ENCODE results near the gene GLRX5. TPM values are rescaled to one million over a fixed set of nuclear protein-coding genes. Genes with fewer than 3 reads are reported as not detected.
"Not testable (repeated sequence)": the region's sequence is repeated elsewhere in the genome, so short reads cannot be mapped to it uniquely, and the experiment has no call there.

GLRX5 gene
- total RNA-seq, 1 donor from 2014 or later = 39.4 TPM

DNA sequence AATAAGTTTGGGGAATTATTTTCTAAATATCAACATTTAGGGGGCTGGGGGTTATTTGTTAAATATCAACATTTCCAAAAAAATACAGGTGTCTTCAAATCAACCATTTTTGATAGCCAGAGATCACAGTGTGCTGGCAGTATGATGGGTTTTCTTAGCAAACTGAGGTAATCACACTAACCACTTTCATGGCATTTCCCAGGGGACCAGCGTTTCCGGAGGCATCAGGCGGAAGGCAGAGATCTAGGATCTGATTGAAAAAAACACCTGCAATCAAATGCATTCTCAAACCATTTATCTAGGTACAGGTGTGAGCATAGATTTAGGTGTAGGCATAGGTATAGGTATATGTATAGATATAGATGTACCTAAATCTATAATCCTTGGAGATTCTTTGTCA, 34.6 kb downstream of the GLRX5 start:
- H3K27me3 Mint-ChIP-seq (ENCODE audit: low read depth) = peaks cover 10% of the 10 kb centered on the region
- H3K4me1 Mint-ChIP-seq (ENCODE audit: low read depth) = no peaks in the 10 kb centered on the region
- no peak overlapping the region for H3K27ac Mint-ChIP-seq
- H3K4me3 Mint-ChIP-seq (ENCODE audit: low read depth) = no peak overlapping the region
- intact Hi-C loops (cut with micrococcal nuclease) = no loop called here
- DNase-seq (ENCODE audit: low spot score) = no peak
- H3K36me3 Mint-ChIP-seq (ENCODE audit: low read depth) = no peaks in the 10 kb centered on the region
- no peaks in the 10 kb centered on the region for H3K9me3 Mint-ChIP-seq

DNA sequence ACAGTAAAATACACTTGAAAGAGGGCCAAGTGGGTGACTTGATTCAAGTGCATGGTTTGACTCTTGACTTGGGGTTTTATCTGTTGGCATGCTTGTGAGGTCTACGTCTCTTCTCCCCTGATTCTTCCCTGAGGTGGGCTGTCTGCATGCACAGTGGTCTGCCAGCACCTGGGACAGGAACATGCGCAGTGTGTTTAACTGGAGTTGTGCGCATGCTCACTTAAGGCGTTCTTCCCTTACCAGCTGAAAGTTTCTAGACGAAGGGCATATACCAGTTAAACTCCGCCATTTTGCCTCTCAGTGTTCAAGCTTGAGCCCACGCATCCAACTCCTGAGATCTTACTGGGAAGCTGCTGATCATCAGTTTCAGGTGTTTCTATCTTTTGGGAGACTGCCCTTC, 38.5 kb downstream of the GLRX5 start:
- Mint-ChIP-seq H3K36me3 (ENCODE audit: low read depth) (no peaks in the 10 kb centered on the region), H3K4me1 (ENCODE audit: low read depth) (no peaks in the 10 kb centered on the region), H3K9me3 (no peaks in the 10 kb centered on the region), H3K27me3 (ENCODE audit: low read depth) (peaks cover 10% of the 10 kb centered on the region), H3K4me3 (ENCODE audit: low read depth) (no peak overlapping the region), H3K27ac (no peak overlapping the region)
- intact Hi-C loops (cut with micrococcal nuclease) = no loop called here
- DNase-seq (ENCODE audit: low spot score) = no peak

DNA sequence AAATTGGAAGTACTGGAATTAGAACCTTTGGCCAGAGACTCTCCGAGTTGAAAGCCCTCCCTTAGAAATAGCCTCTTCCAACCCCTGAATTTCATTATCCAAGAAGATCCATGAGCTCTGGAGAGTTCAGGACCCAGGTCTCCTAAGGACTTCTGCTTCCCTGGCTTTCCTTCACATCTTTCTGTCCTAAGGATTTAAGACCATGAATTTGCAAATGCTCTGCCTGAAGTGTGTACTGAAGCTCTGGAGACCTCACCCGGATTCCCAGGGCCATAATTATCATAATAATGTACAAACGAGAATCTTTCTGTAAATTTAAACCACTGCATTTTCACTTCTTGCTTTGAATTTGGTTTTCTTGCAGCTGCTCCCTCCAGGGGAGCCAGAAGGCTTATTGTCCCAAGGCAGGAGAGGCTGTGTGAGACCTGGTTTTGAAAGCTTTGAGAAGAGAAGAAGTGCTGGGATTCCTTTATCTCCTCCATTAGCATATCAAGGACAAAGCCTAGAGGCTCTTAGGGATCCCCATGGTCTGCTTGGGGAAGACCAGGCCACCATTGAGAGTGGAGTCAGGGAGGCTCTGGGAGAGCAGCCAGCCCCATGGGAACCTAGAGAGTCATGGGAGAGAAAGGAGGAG, 41.1 kb downstream of the GLRX5 start:
- Mint-ChIP-seq H3K36me3 (ENCODE audit: low read depth) (no peaks in the 10 kb centered on the region), H3K9me3 (no peaks in the 10 kb centered on the region), H3K4me1 (ENCODE audit: low read depth) (no peaks in the 10 kb centered on the region), H3K4me3 (ENCODE audit: low read depth) (no peak overlapping the region), H3K27ac (no peak overlapping the region), H3K27me3 (ENCODE audit: low read depth) (no peaks in the 10 kb centered on the region)
- intact Hi-C loops (cut with micrococcal nuclease) = no loop called here
- DNase-seq (ENCODE audit: low spot score) = no peak

DNA sequence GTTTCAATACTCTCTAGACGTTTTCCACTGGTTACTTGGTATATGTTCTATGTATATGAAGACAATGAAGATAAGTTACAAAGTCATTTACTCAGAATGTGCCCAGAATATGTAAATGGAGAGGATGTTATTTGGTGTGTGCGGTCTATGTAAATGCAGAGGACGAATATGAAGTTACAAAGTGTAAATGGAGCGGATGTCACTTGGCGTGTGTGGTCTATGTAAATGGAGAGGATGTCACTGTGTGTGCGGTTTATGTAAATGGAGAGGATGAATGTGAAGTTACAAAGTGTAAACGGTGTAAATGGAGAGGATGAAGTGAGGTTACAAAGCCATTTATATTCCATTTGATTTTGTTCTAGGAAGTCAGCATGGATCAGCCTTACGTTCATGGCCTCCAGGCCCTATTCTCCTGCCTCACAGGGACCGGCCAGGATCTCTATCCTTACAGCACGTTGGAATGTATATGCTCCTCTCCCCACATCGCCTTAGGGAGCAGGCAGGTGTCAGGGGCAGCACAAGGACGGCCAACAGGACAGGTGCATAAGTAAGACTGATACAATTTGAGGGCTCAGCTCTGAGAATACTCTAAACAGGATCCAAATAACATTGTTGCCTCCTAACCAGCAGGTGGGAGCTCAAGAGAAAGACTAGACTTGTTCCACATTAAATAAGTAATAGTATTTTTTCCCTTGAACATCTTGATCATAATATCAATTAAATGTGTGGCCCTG, 42.4 kb downstream of the GLRX5 start:
- H3K4me1 Mint-ChIP-seq (ENCODE audit: low read depth) = no peaks in the 10 kb centered on the region
- H3K9me3 Mint-ChIP-seq = no peaks in the 10 kb centered on the region
- no peak for DNase-seq (ENCODE audit: low spot score)
- no peaks in the 10 kb centered on the region for H3K36me3 Mint-ChIP-seq (ENCODE audit: low read depth)
- no peak overlapping the region for H3K27ac Mint-ChIP-seq
- no peak overlapping the region for H3K4me3 Mint-ChIP-seq (ENCODE audit: low read depth)
- no peaks in the 10 kb centered on the region for H3K27me3 Mint-ChIP-seq (ENCODE audit: low read depth)
- intact Hi-C loops (cut with micrococcal nuclease) = no loop called here

DNA sequence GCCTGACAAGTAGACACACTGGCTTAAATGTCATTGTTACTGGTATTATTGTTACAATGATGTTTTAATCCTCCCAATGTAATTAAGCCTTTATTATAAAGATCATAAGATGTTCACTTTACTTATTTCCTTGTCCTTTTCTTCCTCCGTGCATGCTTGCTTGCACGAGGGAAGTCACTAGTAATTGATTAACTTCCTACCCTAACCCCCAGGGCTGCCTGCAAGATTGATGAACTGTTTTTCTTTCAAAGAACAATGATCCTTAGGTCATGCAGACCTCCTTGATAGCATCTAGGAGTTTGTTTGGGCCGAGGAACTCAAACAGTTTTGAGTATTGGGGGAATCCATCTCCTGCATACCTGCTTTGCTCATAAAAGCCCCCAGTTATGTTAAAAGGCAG, 43.0 kb downstream of the GLRX5 start:
- H3K27me3 Mint-ChIP-seq (ENCODE audit: low read depth) = no peaks in the 10 kb centered on the region
- H3K4me1 Mint-ChIP-seq (ENCODE audit: low read depth) = no peaks in the 10 kb centered on the region
- H3K9me3 Mint-ChIP-seq = no peaks in the 10 kb centered on the region
- H3K36me3 Mint-ChIP-seq (ENCODE audit: low read depth) = no peaks in the 10 kb centered on the region
- intact Hi-C loops (cut with micrococcal nuclease) = no loop called here
- no peak overlapping the region for H3K27ac Mint-ChIP-seq
- DNase-seq (ENCODE audit: low spot score) = no peak
- no peak overlapping the region for H3K4me3 Mint-ChIP-seq (ENCODE audit: low read depth)

DNA sequence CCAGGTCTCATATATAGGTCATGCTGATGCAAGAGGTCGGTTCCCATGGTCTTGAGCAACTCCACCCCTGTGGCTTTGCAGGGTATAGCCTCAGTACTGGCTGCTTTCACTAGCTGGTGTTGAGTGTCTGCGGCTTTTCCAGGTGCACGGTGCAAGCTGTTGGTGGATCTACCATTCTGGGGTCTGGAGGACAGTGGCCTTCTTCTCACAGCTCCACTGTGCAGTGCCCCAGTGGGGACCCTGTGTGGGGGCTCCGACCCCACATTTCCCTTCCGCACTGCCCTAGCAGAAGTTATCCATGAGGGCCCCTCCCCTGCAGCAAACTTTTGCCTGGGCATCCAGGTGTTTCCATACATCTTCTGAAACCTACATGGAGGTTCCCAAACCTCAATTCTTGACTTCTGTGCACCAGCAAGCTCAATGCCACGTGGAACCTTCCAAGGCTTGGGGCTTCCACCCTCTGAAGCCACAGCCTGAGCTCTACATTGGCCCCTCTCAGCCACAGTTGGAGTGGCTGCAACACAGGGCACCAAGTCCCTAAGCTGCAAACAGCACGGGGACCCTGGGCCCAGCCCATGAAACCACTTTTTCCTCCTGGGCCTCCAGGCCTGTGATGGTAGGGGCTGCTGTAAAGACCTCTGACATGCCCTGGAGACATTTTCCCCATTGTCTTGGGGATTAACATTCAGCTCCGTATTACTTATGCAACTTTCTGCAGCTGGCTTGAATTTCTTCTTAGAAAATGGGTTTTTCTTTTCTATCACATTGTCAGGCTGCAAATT, 49.2 kb downstream of the GLRX5 start:
- H3K36me3 Mint-ChIP-seq (ENCODE audit: low read depth); intact Hi-C loops (cut with micrococcal nuclease); H3K27ac Mint-ChIP-seq; H3K9me3 Mint-ChIP-seq; H3K4me3 Mint-ChIP-seq (ENCODE audit: low read depth); H3K4me1 Mint-ChIP-seq (ENCODE audit: low read depth); DNase-seq (ENCODE audit: low spot score); H3K27me3 Mint-ChIP-seq (ENCODE audit: low read depth): not testable (repeated sequence)

DNA sequence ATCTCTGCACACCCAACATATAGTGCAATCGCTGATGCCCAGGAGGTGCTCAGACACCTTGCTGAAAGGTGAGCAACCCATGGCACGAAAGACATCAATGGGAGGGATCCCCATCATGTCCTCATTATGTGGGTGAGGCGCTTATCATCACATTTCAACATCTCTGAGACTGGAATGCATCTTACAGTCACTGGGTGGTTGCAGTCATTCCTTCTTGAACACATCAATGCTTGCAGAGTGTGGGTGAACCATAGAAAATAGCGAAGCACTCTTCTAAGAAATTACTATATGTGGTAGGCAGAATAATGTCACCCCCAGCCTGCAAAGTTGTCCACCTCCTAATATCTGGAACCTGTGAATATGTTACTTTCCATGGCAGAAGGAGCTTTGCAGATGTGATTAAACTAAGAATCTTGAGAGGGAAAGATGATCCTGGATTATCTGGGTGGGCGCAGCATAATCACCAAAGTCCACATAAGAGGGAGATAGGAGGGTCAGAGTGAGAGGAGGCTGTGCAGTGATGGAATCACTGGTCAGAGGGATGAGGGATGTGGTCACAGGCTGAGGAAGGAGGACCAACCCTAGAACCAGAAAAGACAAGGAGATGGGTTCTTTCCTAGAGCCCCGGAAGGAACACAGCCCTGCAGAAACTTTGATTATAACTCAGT, 51.2 kb downstream of the GLRX5 start:
- Mint-ChIP-seq H3K36me3 (ENCODE audit: low read depth) (no peaks in the 10 kb centered on the region), H3K27ac (no peak overlapping the region), H3K4me1 (ENCODE audit: low read depth) (no peaks in the 10 kb centered on the region), H3K9me3 (peaks cover 4% of the 10 kb centered on the region), H3K4me3 (ENCODE audit: low read depth) (no peak overlapping the region), H3K27me3 (ENCODE audit: low read depth) (peaks cover 2% of the 10 kb centered on the region)
- intact Hi-C loops (cut with micrococcal nuclease) = no loop called here
- no peak for DNase-seq (ENCODE audit: low spot score)

DNA sequence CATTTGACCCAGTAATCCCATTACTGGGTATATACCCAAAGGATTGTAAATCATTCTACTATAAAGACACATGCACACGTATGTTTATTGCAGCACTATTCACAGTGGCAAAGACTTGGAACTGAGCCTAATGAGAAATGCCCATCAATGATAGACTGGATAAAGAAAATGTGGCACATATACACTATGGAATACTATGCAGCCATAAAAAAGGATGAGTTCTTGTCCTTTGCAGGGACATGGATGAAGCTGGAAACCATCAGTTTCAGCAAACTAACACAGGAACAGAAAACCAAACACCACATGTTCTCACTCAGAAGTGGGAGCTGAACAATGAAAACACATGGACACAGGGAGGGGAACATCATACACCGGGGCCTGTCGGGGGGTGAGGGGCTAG, 56.3 kb downstream of the GLRX5 start:
- H3K27ac Mint-ChIP-seq; H3K27me3 Mint-ChIP-seq (ENCODE audit: low read depth); H3K4me1 Mint-ChIP-seq (ENCODE audit: low read depth); H3K36me3 Mint-ChIP-seq (ENCODE audit: low read depth); H3K4me3 Mint-ChIP-seq (ENCODE audit: low read depth); DNase-seq (ENCODE audit: low spot score); intact Hi-C loops (cut with micrococcal nuclease); H3K9me3 Mint-ChIP-seq: not testable (repeated sequence)

Other genes with a start within 250 kb of the GLRX5 start
- gene CLMN, start 215.1 kb upstream of the GLRX5 start, total RNA-seq = 0.51 and 1.3 TPM in 2 replicates
- gene SYNE3, start 18.4 kb upstream of the GLRX5 start, total RNA-seq = 36.5 and 40.1 TPM in 2 replicates
- not detected in 2 replicates for gene TCL1B, start 151.4 kb downstream of the GLRX5 start, total RNA-seq
- not detected in 2 replicates for gene TCL1A, start 179.1 kb downstream of the GLRX5 start, total RNA-seq